ENCODE data around the gene GDF15. TPM values are rescaled to one million over a fixed set of nuclear protein-coding genes. Genes with fewer than 3 reads are reported as not detected.

GDF15 gene
- total and polyA plus RNA-seq, 2 donors (not counting 1 experiment from before 2014, with no cell fraction given): 0.19 TPM; not detected in 1

DNA sequence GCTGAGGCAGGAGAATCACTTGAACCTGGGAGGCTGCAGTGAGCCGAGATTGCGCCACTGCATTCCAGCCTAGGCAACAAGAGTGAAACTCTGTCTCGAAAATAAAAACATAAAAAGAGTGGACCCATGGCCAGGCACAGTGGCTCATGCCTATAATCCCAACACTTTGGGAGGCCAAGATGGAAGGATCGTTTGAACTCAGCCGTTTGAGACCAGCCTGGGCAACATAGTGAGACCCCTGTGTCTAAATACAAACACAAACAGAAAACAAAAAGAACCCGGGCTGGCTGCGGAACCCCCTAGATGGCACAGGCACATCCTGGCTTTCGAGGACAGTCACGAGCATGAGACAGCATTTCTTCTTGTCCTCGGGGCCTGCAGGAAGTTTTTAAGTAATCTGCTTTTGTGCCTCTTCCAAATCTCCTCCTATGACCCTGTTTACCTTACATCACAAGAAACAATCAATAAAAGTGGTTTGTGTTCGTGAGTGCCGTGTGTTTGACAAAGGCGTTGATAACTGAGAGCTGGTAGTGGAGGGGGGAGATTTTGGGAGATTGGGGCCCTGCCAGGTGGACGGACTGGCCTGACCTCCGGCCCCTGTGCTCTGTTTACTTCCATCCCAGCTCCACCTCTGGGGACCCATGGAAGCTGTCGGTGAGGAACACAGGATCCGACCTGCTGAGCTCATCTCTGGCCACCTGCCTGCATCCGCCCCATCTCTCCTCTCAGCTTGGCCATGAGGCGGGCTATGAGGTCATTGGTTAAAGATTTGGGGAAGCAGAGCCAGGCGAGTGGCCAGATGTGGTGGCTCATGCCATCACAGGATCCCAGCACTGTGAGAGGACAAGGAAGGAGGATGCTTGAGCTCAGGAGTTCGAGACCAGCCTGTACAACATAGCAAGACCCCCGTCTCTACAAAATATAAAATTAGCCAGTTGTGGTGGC lies 5.9 kb upstream of the GDF15 start:
- TF ChIP-seq EZH2 (IDR thresholded peaks at IDR 0.05; ENCODE audit: borderline replicate concordance, insufficient read depth, low read depth, low read length, poor library complexity, severe bottlenecking): no peak
- TF ChIP-seq, protein P1, sequence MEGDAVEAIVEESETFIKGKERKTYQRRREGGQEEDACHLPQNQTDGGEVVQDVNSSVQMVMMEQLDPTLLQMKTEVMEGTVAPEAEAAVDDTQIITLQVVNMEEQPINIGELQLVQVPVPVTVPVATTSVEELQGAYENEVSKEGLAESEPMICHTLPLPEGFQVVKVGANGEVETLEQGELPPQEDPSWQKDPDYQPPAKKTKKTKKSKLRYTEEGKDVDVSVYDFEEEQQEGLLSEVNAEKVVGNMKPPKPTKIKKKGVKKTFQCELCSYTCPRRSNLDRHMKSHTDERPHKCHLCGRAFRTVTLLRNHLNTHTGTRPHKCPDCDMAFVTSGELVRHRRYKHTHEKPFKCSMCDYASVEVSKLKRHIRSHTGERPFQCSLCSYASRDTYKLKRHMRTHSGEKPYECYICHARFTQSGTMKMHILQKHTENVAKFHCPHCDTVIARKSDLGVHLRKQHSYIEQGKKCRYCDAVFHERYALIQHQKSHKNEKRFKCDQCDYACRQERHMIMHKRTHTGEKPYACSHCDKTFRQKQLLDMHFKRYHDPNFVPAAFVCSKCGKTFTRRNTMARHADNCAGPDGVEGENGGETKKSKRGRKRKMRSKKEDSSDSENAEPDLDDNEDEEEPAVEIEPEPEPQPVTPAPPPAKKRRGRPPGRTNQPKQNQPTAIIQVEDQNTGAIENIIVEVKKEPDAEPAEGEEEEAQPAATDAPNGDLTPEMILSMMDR (IDR thresholded peaks at IDR 0.05): no peak
- Mint-ChIP-seq H3K9me3 (ENCODE audit: insufficient read depth) (no peaks in the 10 kb centered on the region), H3K4me1 (no peaks in the 10 kb centered on the region), H3K4me3 (no peak overlapping the region), H3K27ac (no peak overlapping the region), H3K27me3 (peaks cover 25% of the 10 kb centered on the region)
- Histone ChIP-seq H3K27ac (ENCODE audit: low read length in 2 of 2) (no peak overlapping the region), H2AFZ (ENCODE audit: insufficient read depth, low read depth, low read length, poor library complexity, severe bottlenecking) (no peak overlapping the region), H3K9ac (ENCODE audit: low read length) (no peak overlapping the region), H3K36me3 (replicated peaks in 1 of 2; ENCODE audit: control extremely low read depth in 1 of 2, control insufficient read depth in 1 of 2, extremely low read depth in 1 of 2, insufficient read depth in 2 of 2, low read length in 1 of 2) (no peaks in the 10 kb centered on the region), H4K20me1 (ENCODE audit: control insufficient read depth, insufficient read depth, low read length, poor library complexity, severe bottlenecking) (no peaks in the 10 kb centered on the region), H3K79me2 (ENCODE audit: control insufficient read depth, insufficient read depth, low read length) (no peaks in the 10 kb centered on the region), H3K4me3 (ENCODE audit: control extremely low read depth in 1 of 5, extremely low read depth in 1 of 5, insufficient read depth in 1 of 5, low read depth in 2 of 5, low read length in 4 of 5) (no peak overlapping the region), H3K4me2 (replicated peaks; ENCODE audit: low read depth, low read length, poor library complexity, severe bottlenecking) (no peak overlapping the region), H3K4me1 (ENCODE audit: control insufficient read depth in 2 of 2, insufficient read depth in 2 of 2, low read length in 2 of 2) (no peaks in the 10 kb centered on the region), H3K27me3 (replicated peaks in 1 of 4; ENCODE audit: control extremely low read depth in 1 of 4, control insufficient read depth in 3 of 4, insufficient read depth in 4 of 4, low read length in 3 of 4) (peaks cover 0 to 43% (median 12%) of the 10 kb centered on the region in 4 experiments), H3K9me3 (ENCODE audit: control extremely low read depth in 1 of 3, control insufficient read depth in 2 of 3, insufficient read depth in 1 of 3, low read length in 2 of 3) (peaks cover 0 to 1% (median 0%) of the 10 kb centered on the region in 3 donors)
- WGBS (ENCODE audit: insufficient coverage): 81% methylated on average over 8 of the region's 22 CpGs
- ATAC-seq (ENCODE audit: low read depth): no peak
- ChIA-PET CTCF (interaction anchor here (1.2 to 1.7 kb wide), 2 partner anchors 9 to 31 kb away, joined by 4 to 8 read pairs; no protein-coding TSS in a partner anchor), POLR2A (interaction anchor here (1.1 kb wide), 1 partner anchor 49 kb away, joined by 3 read pairs; no protein-coding TSS in a partner anchor)
- intact Hi-C loops (cut with micrococcal nuclease): no loop called here
- DNase-seq: no peak

DNA sequence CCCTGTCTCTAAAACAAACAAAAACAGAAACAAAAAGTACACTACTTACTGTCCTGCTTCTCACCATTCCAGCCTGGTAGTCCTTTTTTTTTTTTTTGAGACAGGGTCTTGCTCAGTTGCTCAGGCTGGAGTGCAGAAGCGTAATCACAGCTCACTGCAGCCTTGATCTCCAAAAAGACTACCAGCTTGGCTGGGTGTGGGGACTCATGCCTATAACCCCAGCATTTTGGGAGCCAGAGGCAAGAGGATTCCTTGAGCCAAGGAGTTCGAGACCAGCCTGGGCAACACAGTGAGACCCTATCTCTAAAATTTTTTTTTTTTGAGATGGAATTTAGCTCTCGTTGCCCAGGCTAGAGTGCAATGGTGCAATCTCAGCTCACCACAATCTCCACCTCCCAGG lies 5.1 kb upstream of the GDF15 start:
- H3K27me3 Mint-ChIP-seq: peaks cover 25% of the 10 kb centered on the region
- no peak for TF ChIP-seq EZH2 (IDR thresholded peaks at IDR 0.05; ENCODE audit: borderline replicate concordance, insufficient read depth, low read depth, low read length, poor library complexity, severe bottlenecking)
- TF ChIP-seq, protein P1 (IDR thresholded peaks at IDR 0.05): no peak
- POLR2A ChIA-PET: interaction anchor here (0.6 kb wide), 1 partner anchor 11 kb away, joined by 3 read pairs; no protein-coding TSS in a partner anchor
- H4K20me1 ChIP-seq (ENCODE audit: control insufficient read depth, insufficient read depth, low read length, poor library complexity, severe bottlenecking): no peaks in the 10 kb centered on the region
- no peak overlapping the region for H3K4me3 ChIP-seq (ENCODE audit: control extremely low read depth in 1 of 5, extremely low read depth in 1 of 5, insufficient read depth in 1 of 5, low read depth in 2 of 5, low read length in 4 of 5)
- no peak overlapping the region for H3K9ac ChIP-seq (ENCODE audit: low read length)
- H3K9me3 ChIP-seq (ENCODE audit: control extremely low read depth in 1 of 3, control insufficient read depth in 2 of 3, insufficient read depth in 1 of 3, low read length in 2 of 3): peaks cover 0 to 3% (median 0%) of the 10 kb centered on the region in 3 donors
- H3K4me2 ChIP-seq (replicated peaks; ENCODE audit: low read depth, low read length, poor library complexity, severe bottlenecking): no peak overlapping the region
- no peak overlapping the region for H2AFZ ChIP-seq (ENCODE audit: insufficient read depth, low read depth, low read length, poor library complexity, severe bottlenecking)
- no peak overlapping the region for H3K27ac Mint-ChIP-seq
- intact Hi-C loops (cut with micrococcal nuclease): no loop called here
- H3K4me3 Mint-ChIP-seq: no peak overlapping the region
- H3K9me3 Mint-ChIP-seq (ENCODE audit: insufficient read depth): no peaks in the 10 kb centered on the region
- CTCF ChIA-PET: interaction anchor here (1.2 to 1.7 kb wide), 2 partner anchors 8 to 30 kb away, joined by 4 to 8 read pairs; no protein-coding TSS in a partner anchor
- WGBS (ENCODE audit: insufficient coverage): no CpG with 5 or more reads among the region's 3 CpGs
- DNase-seq (no peak), ATAC-seq (ENCODE audit: low read depth) (no peak)
- H3K27ac ChIP-seq (ENCODE audit: low read length in 2 of 2): no peak overlapping the region
- no peaks in the 10 kb centered on the region for H3K36me3 ChIP-seq (replicated peaks in 1 of 2; ENCODE audit: control extremely low read depth in 1 of 2, control insufficient read depth in 1 of 2, extremely low read depth in 1 of 2, insufficient read depth in 2 of 2, low read length in 1 of 2)
- H3K4me1 ChIP-seq (ENCODE audit: control insufficient read depth in 2 of 2, insufficient read depth in 2 of 2, low read length in 2 of 2): peaks cover 0 to 4% of the 10 kb centered on the region in 2 donors
- peaks cover 0 to 51% (median 19%) of the 10 kb centered on the region in 4 experiments for H3K27me3 ChIP-seq (replicated peaks in 1 of 4; ENCODE audit: control extremely low read depth in 1 of 4, control insufficient read depth in 3 of 4, insufficient read depth in 4 of 4, low read length in 3 of 4)
- H3K79me2 ChIP-seq (ENCODE audit: control insufficient read depth, insufficient read depth, low read length): no peaks in the 10 kb centered on the region
- H3K4me1 Mint-ChIP-seq: peaks cover 3% of the 10 kb centered on the region
